ENCODE data around the gene AP3B2.
A peak's percentile ranks its signal among the peaks of the same experiment; 100 is the strongest.
"Not testable (repeated sequence)": the region's sequence is repeated elsewhere in the genome, so short reads cannot be mapped to it uniquely, and the experiment has no call there.

Gene AP3B2

GRCh38 chr15:82726816-82727215, 17.1 kb upstream of the AP3B2 start:
- 95% methylated on average over 10 of the region's 10 CpGs for WGBS
- Histone ChIP-seq H3K4me1 (ENCODE audit: insufficient read depth, low read length) (no peaks in the 10 kb centered on the region), H3K4me3 (ENCODE audit: low read length) (no peak overlapping the region)

GRCh38 chr15:82715003-82715402, 5.3 kb upstream of the AP3B2 start:
- Histone ChIP-seq H3K27ac (ENCODE audit: low read depth, low read length) (no peak overlapping the region), H3K4me1 (ENCODE audit: insufficient read depth, low read length) (0 out of 2 replicates have a peak, but pooled peaks cover 3% of the 10 kb centered on the region), H3K27me3 (ENCODE audit: insufficient read depth, low read length) (peaks cover 9% of the 10 kb centered on the region), H3K9me3 (ENCODE audit: insufficient read depth, low read depth, low read length) (no peaks in the 10 kb centered on the region), H3K4me3 (ENCODE audit: low read length) (no peak overlapping the region), H3K9ac (ENCODE audit: low read depth, low read length) (no peak overlapping the region), H3K36me3 (ENCODE audit: insufficient read depth, low read length) (no peaks in the 10 kb centered on the region)
- 92% methylated on average over 4 of the region's 4 CpGs for WGBS

More at GRCh38 chr15:82726816-82727215, 17.1 kb upstream of the AP3B2 start:
- Histone ChIP-seq H3K27me3 (ENCODE audit: insufficient read depth, low read length) (no peaks in the 10 kb centered on the region), H3K9me3 (ENCODE audit: insufficient read depth, low read depth, low read length) (no peaks in the 10 kb centered on the region), H3K9ac (ENCODE audit: low read depth, low read length) (no peak overlapping the region), H3K27ac (ENCODE audit: low read depth, low read length) (no peak overlapping the region), H3K36me3 (ENCODE audit: insufficient read depth, low read length) (no peaks in the 10 kb centered on the region)

GRCh38 chr15:82714016-82714415, 4.3 kb upstream of the AP3B2 start:
- Histone ChIP-seq H3K4me3 (ENCODE audit: low read length) (no peak overlapping the region), H3K9me3 (ENCODE audit: insufficient read depth, low read depth, low read length) (no peaks in the 10 kb centered on the region), H3K27me3 (ENCODE audit: insufficient read depth, low read length) (peaks cover 10% of the 10 kb centered on the region), H3K27ac (ENCODE audit: low read depth, low read length) (no peak overlapping the region), H3K4me1 (ENCODE audit: insufficient read depth, low read length) (0 out of 2 replicates have a peak, but pooled peaks cover 3% of the 10 kb centered on the region), H3K9ac (ENCODE audit: low read depth, low read length) (no peak overlapping the region), H3K36me3 (ENCODE audit: insufficient read depth, low read length) (no peaks in the 10 kb centered on the region)
- 90% methylated on average over 3 of the region's 3 CpGs for WGBS

- WGBS: 91% methylated on average over 3 of the region's 3 CpGs
- Histone ChIP-seq H3K9me3 (ENCODE audit: insufficient read depth, low read depth, low read length) (no peaks in the 10 kb centered on the region), H3K27me3 (ENCODE audit: insufficient read depth, low read length) (peaks cover 12% of the 10 kb centered on the region), H3K36me3 (ENCODE audit: insufficient read depth, low read length) (no peaks in the 10 kb centered on the region), H3K4me1 (ENCODE audit: insufficient read depth, low read length) (peaks cover 12% of the 10 kb centered on the region), H3K27ac (ENCODE audit: low read depth, low read length) (no peak overlapping the region), H3K4me3 (ENCODE audit: low read length) (no peak overlapping the region), H3K9ac (ENCODE audit: low read depth, low read length) (no peak overlapping the region)
Measured at GRCh38 chr15:82712036-82712435, 2.4 kb upstream of the AP3B2 start.

- Histone ChIP-seq H3K27ac (ENCODE audit: low read depth, low read length) (no peak overlapping the region), H3K4me3 (ENCODE audit: low read length) (no peak overlapping the region), H3K9me3 (ENCODE audit: insufficient read depth, low read depth, low read length) (no peaks in the 10 kb centered on the region), H3K27me3 (ENCODE audit: insufficient read depth, low read length) (peaks cover 12% of the 10 kb centered on the region), H3K4me1 (ENCODE audit: insufficient read depth, low read length) (peaks cover 12% of the 10 kb centered on the region), H3K36me3 (ENCODE audit: insufficient read depth, low read length) (no peaks in the 10 kb centered on the region), H3K9ac (ENCODE audit: low read depth, low read length) (no peak overlapping the region)
- WGBS: 94% methylated on average over 26 of the region's 26 CpGs
Measured at GRCh38 chr15:82710926-82711490, 1.3 kb upstream of the AP3B2 start.

GRCh38 chr15:82710208-82710555, 507 bp upstream of the AP3B2 start:
- Histone ChIP-seq H3K36me3 (ENCODE audit: insufficient read depth, low read length) (no peaks in the 10 kb centered on the region), H3K9me3 (ENCODE audit: insufficient read depth, low read depth, low read length) (no peaks in the 10 kb centered on the region), H3K9ac (ENCODE audit: low read depth, low read length) (peak overlapping the region; percentile 61), H3K4me3 (ENCODE audit: low read length) (peak overlapping the region; percentile 82), H3K4me1 (ENCODE audit: insufficient read depth, low read length) (peaks cover 12% of the 10 kb centered on the region), H3K27ac (ENCODE audit: low read depth, low read length) (no peak overlapping the region; the same call in 1 of the 2 replicates), H3K27me3 (ENCODE audit: insufficient read depth, low read length) (peaks cover 12% of the 10 kb centered on the region)
- WGBS: 16% methylated on average over 14 of the region's 14 CpGs

GRCh38 chr15:82709081-82709420, 624 bp downstream of the AP3B2 start:
- Histone ChIP-seq H3K9ac (ENCODE audit: low read depth, low read length) (peak overlapping the region; percentile 76), H3K36me3 (ENCODE audit: insufficient read depth, low read length) (no peaks in the 10 kb centered on the region), H3K27ac (ENCODE audit: low read depth, low read length) (peak overlapping the region; percentile 78; the same call in 1 of the 2 replicates), H3K4me1 (ENCODE audit: insufficient read depth, low read length) (peaks cover 12% of the 10 kb centered on the region), H3K9me3 (ENCODE audit: insufficient read depth, low read depth, low read length) (no peaks in the 10 kb centered on the region), H3K27me3 (ENCODE audit: insufficient read depth, low read length) (peaks cover 12% of the 10 kb centered on the region), H3K4me3 (ENCODE audit: low read length) (peak overlapping the region; percentile 82)
- under 1% methylated on average over 15 of the region's 15 CpGs for WGBS

GRCh38 chr15:82705856-82706255, 3.8 kb downstream of the AP3B2 start:
- H3K27ac ChIP-seq (ENCODE audit: low read depth, low read length); H3K4me3 ChIP-seq (ENCODE audit: low read length); H3K9me3 ChIP-seq (ENCODE audit: insufficient read depth, low read depth, low read length); H3K36me3 ChIP-seq (ENCODE audit: insufficient read depth, low read length); H3K9ac ChIP-seq (ENCODE audit: low read depth, low read length): not testable (repeated sequence)
- H3K4me1 ChIP-seq (ENCODE audit: insufficient read depth, low read length): peaks cover 12% of the 10 kb centered on the region
- 97% methylated on average over 8 of the region's 8 CpGs for WGBS
- peaks cover 12% of the 10 kb centered on the region for H3K27me3 ChIP-seq (ENCODE audit: insufficient read depth, low read length)

GRCh38 chr15:82699726-82700125, 9.9 kb downstream of the AP3B2 start:
- no peaks in the 10 kb centered on the region for H3K36me3 ChIP-seq (ENCODE audit: insufficient read depth, low read length)
- H3K27ac ChIP-seq (ENCODE audit: low read depth, low read length): no peak overlapping the region
- H3K9me3 ChIP-seq (ENCODE audit: insufficient read depth, low read depth, low read length): no peaks in the 10 kb centered on the region
- H3K4me1 ChIP-seq (ENCODE audit: insufficient read depth, low read length): 0 out of 2 replicates have a peak, but pooled peaks cover 7% of the 10 kb centered on the region
- H3K4me3 ChIP-seq (ENCODE audit: low read length): no peak overlapping the region
- H3K9ac ChIP-seq (ENCODE audit: low read depth, low read length): no peak overlapping the region
- 76% methylated on average over 11 of the region's 11 CpGs for WGBS
- no peaks in the 10 kb centered on the region for H3K27me3 ChIP-seq (ENCODE audit: insufficient read depth, low read length)

GRCh38 chr15:82698711-82699345, 10.8 kb downstream of the AP3B2 start:
- no peaks in the 10 kb centered on the region for H3K27me3 ChIP-seq (ENCODE audit: insufficient read depth, low read length)
- H3K9me3 ChIP-seq (ENCODE audit: insufficient read depth, low read depth, low read length): no peaks in the 10 kb centered on the region
- H3K4me3 ChIP-seq (ENCODE audit: low read length): no peak overlapping the region
- WGBS: 82% methylated on average over 8 of the region's 8 CpGs
- no peak overlapping the region for H3K9ac ChIP-seq (ENCODE audit: low read depth, low read length)
- H3K27ac ChIP-seq (ENCODE audit: low read depth, low read length): no peak overlapping the region
- 0 out of 2 replicates have a peak, but pooled peaks cover 7% of the 10 kb centered on the region for H3K4me1 ChIP-seq (ENCODE audit: insufficient read depth, low read length)
- no peaks in the 10 kb centered on the region for H3K36me3 ChIP-seq (ENCODE audit: insufficient read depth, low read length)

- no peak overlapping the region for H3K9ac ChIP-seq (ENCODE audit: low read depth, low read length)
- 95% methylated on average over 9 of the region's 9 CpGs for WGBS
Measured at GRCh38 chr15:82697735-82698407, 11.8 kb downstream of the AP3B2 start.

More at GRCh38 chr15:82697735-82698407, 11.8 kb downstream of the AP3B2 start:
- Histone ChIP-seq H3K4me3 (ENCODE audit: low read length) (no peak overlapping the region), H3K27ac (ENCODE audit: low read depth, low read length) (no peak overlapping the region), H3K9me3 (ENCODE audit: insufficient read depth, low read depth, low read length) (no peaks in the 10 kb centered on the region), H3K36me3 (ENCODE audit: insufficient read depth, low read length) (no peaks in the 10 kb centered on the region), H3K27me3 (ENCODE audit: insufficient read depth, low read length) (no peaks in the 10 kb centered on the region), H3K4me1 (ENCODE audit: insufficient read depth, low read length) (0 out of 2 replicates have a peak, but pooled peaks cover 7% of the 10 kb centered on the region)
